Parathyroid adenoma (tissue), 2 donors: ENCODE measurements around the gene TTLL4.

ENCODE experiments used
- H2AFZ ChIP-seq: fragments of 300-600 bp; sonication (generic); one replicate; pipeline ENCODE4 v1.7.0; 2017; ENCODE audit warnings: antibody characterized with exemption, mild to moderate bottlenecking
- H3K27ac ChIP-seq: fragments of 300-600 bp; sonication (generic); one replicate; pipeline ENCODE4 v1.7.0; 2017
- H3K27me3 ChIP-seq: fragments of 300-600 bp; sonication (generic); one replicate; pipeline ENCODE4 v1.7.0; 2017; ENCODE audit warnings: low read length; ENCODE audit not compliant: control insufficient read depth, insufficient read depth
- H3K36me3 ChIP-seq: fragments of 300-600 bp; sonication (generic); one replicate; pipeline ENCODE4 v1.7.0; 2017; ENCODE audit warnings: low read length; ENCODE audit not compliant: control insufficient read depth, insufficient read depth
- H3K4me1 ChIP-seq: fragments of 300-600 bp; sonication (generic); one replicate; pipeline ENCODE4 v1.7.0; 2017; ENCODE audit warnings: control low read depth
- H3K4me2 ChIP-seq: fragments of 300-600 bp; sonication (generic); one replicate; pipeline ENCODE4 v1.7.0; 2017; ENCODE audit warnings: low read length
- H3K4me3 ChIP-seq: fragments of 300-600 bp; sonication (generic); one replicate; pipeline ENCODE4 v1.7.0; 2017; ENCODE audit warnings: low read depth, low read length
- H3K79me2 ChIP-seq: fragments of 300-600 bp; sonication (generic); one replicate; pipeline ENCODE4 v1.7.0; 2017; ENCODE audit warnings: control low read depth
- H3K9ac ChIP-seq: fragments of 300-600 bp; sonication (generic); one replicate; pipeline ENCODE4 v1.7.0; 2017; ENCODE audit warnings: mild to moderate bottlenecking
- H3K9me3 ChIP-seq: fragments of 300-600 bp; sonication (generic); one replicate; pipeline ENCODE4 v1.7.0; 2017; ENCODE audit warnings: low read length; ENCODE audit not compliant: control insufficient read depth
- CTCF ChIP-seq: fragments of 300-600 bp; sonication (generic); IDR thresholded peaks from one replicate; pipeline ENCODE4 v1.7.0; 2017; ENCODE audit warnings: antibody characterized with exemption, mild to moderate bottlenecking
- donor health status: primary hyperparathyroidism.

Gene TTLL4

GRCh38 chr2:218804817-218805216 is 94.2 kb downstream of the TTLL4 start:
- TF ChIP-seq CTCF, result no peak
- Histone ChIP-seq H3K27me3 (no peaks in the 10 kb centered on the region), H3K9ac (no peak overlapping the region), H3K79me2 (no peaks in the 10 kb centered on the region), H3K4me1 (peaks cover 5% of the 10 kb centered on the region), H3K4me2 (no peak overlapping the region), H3K9me3 (no peaks in the 10 kb centered on the region), H3K36me3 (no peaks in the 10 kb centered on the region), H3K27ac (no peak overlapping the region), H3K4me3 (no peak overlapping the region), H2AFZ (no peak overlapping the region)
